Prostate gland (tissue), 2 donors: ENCODE data around the gene DFFA.

Experiments
- POLR2A ChIP-seq: fragments of 450-650 bp; IDR thresholded peaks from one replicate; pipeline ENCODE4 v1.6.1; 2016; ENCODE audit warnings: antibody characterized with exemption, mild to moderate bottlenecking
- TF ChIP-seq, protein P1 (sequence below), 4 experiments: fragments of 200-600 bp in 2 of 4; fragments of 450-650 bp in 2 of 4; sonication (generic) in 2 of 4; IDR thresholded peaks; 1 replicate in 3 of 4; 2 replicates in 1 of 4; pipeline ENCODE4 v1.5.1; 2016 to 2019; ENCODE audit warnings: antibody characterized with exemption in 4 of 4, mild to moderate bottlenecking in 2 of 4, moderate library complexity in 2 of 4

- TF ChIP-seq, protein P1, sequence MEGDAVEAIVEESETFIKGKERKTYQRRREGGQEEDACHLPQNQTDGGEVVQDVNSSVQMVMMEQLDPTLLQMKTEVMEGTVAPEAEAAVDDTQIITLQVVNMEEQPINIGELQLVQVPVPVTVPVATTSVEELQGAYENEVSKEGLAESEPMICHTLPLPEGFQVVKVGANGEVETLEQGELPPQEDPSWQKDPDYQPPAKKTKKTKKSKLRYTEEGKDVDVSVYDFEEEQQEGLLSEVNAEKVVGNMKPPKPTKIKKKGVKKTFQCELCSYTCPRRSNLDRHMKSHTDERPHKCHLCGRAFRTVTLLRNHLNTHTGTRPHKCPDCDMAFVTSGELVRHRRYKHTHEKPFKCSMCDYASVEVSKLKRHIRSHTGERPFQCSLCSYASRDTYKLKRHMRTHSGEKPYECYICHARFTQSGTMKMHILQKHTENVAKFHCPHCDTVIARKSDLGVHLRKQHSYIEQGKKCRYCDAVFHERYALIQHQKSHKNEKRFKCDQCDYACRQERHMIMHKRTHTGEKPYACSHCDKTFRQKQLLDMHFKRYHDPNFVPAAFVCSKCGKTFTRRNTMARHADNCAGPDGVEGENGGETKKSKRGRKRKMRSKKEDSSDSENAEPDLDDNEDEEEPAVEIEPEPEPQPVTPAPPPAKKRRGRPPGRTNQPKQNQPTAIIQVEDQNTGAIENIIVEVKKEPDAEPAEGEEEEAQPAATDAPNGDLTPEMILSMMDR (IDR thresholded peaks at IDR 0.05) = no peak
- no peak for TF ChIP-seq POLR2A
Measured at GRCh38 chr1:10504249-10504648, 31.9 kb upstream of the DFFA start.
